Measurements from ENCODE around the gene MYF5. TPM values are rescaled to one million over a fixed set of nuclear protein-coding genes. Genes with fewer than 3 reads are reported as not detected.
A peak's percentile ranks its signal among the peaks of the same experiment; 100 is the strongest.

The MYF5 gene
- total and polyA plus RNA-seq, 8 donors, result not detected

- intact Hi-C loops (cut with DNase I), result no loop called here
- TF ChIP-seq, protein P1, sequence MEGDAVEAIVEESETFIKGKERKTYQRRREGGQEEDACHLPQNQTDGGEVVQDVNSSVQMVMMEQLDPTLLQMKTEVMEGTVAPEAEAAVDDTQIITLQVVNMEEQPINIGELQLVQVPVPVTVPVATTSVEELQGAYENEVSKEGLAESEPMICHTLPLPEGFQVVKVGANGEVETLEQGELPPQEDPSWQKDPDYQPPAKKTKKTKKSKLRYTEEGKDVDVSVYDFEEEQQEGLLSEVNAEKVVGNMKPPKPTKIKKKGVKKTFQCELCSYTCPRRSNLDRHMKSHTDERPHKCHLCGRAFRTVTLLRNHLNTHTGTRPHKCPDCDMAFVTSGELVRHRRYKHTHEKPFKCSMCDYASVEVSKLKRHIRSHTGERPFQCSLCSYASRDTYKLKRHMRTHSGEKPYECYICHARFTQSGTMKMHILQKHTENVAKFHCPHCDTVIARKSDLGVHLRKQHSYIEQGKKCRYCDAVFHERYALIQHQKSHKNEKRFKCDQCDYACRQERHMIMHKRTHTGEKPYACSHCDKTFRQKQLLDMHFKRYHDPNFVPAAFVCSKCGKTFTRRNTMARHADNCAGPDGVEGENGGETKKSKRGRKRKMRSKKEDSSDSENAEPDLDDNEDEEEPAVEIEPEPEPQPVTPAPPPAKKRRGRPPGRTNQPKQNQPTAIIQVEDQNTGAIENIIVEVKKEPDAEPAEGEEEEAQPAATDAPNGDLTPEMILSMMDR (IDR thresholded peaks at IDR 0.05), result no peak
Observed at GRCh38 chr12:80710727-80711449, 5.8 kb upstream of the MYF5 start.

GRCh38 chr12:80711866-80712265 lies 4.8 kb upstream of the MYF5 start:
- Histone ChIP-seq H3K4me3 (no peak overlapping the region), H3K36me3 (no peaks in the 10 kb centered on the region), H3K27me3 (peaks cover 11 to 87% of the 10 kb centered on the region in 2 donors), H3K27ac (no peak overlapping the region), H3K9me3 (no peaks in the 10 kb centered on the region), H3K4me1 (no peaks in the 10 kb centered on the region)
- DNase-seq, result no peak
- ATAC-seq, result no peak
- intact Hi-C loops (cut with DNase I), result no loop called here
- TF ChIP-seq, protein P1 (IDR thresholded peaks at IDR 0.05), result no peak

More at GRCh38 chr12:80710727-80711449, 5.8 kb upstream of the MYF5 start:
- peaks cover 11 to 84% of the 10 kb centered on the region in 2 donors for H3K27me3 ChIP-seq
- H3K9me3 ChIP-seq, result no peaks in the 10 kb centered on the region
- H3K36me3 ChIP-seq, result no peaks in the 10 kb centered on the region
- H3K4me3 ChIP-seq, result no peak overlapping the region
- ATAC-seq, result no peak
- H3K27ac ChIP-seq, result no peak overlapping the region
- DNase-seq, result no peak
- H3K4me1 ChIP-seq, result no peaks in the 10 kb centered on the region

DNA sequence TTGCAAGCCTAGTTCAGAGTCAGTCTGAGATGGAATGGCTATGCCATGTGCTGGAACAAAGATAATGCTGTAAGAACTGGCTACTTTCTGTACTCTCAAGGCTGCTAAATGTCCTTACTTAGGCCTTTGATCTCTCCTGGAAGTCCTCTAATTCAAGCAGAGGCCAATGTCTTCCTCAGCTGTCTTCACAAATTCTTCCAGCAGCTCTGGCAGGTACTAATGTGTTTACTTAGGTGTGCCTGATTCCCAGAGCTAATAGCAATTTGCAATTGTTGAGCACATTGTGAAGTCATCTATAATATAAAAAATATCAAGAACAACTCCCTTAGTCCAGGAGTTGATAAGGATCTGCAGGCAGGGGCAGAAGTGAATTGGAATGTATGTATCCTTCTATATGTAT lies 3.8 kb upstream of the MYF5 start:
- Histone ChIP-seq H3K4me3 (no peak overlapping the region), H3K36me3 (no peaks in the 10 kb centered on the region), H3K27me3 (peaks cover 11 to 87% of the 10 kb centered on the region in 2 donors), H3K27ac (no peak overlapping the region), H3K9me3 (no peaks in the 10 kb centered on the region), H3K4me1 (no peaks in the 10 kb centered on the region)
- DNase-seq, result no peak
- TF ChIP-seq, protein P1 (IDR thresholded peaks at IDR 0.05), result no peak
- intact Hi-C loops (cut with DNase I), result no loop called here
- ATAC-seq, result no peak

GRCh38 chr12:80713419-80713818 lies 3.3 kb upstream of the MYF5 start:
- Histone ChIP-seq H3K9me3 (no peaks in the 10 kb centered on the region), H3K27ac (no peak overlapping the region), H3K4me1 (no peaks in the 10 kb centered on the region), H3K27me3 (peaks cover 7 to 81% of the 10 kb centered on the region in 2 donors), H3K4me3 (no peak overlapping the region), H3K36me3 (no peaks in the 10 kb centered on the region)
- TF ChIP-seq, protein P1 (IDR thresholded peaks at IDR 0.05), result no peak
- intact Hi-C loops (cut with DNase I), result no loop called here
- DNase-seq, result no peak
- ATAC-seq, result no peak

- Histone ChIP-seq H3K4me3 (no peak overlapping the region), H3K4me1 (no peaks in the 10 kb centered on the region), H3K9me3 (no peaks in the 10 kb centered on the region), H3K36me3 (no peaks in the 10 kb centered on the region), H3K27me3 (peaks cover under 1 to 75% of the 10 kb centered on the region in 2 donors), H3K27ac (no peak overlapping the region)
- intact Hi-C loops (cut with DNase I), result no loop called here
- no peak for ATAC-seq
- TF ChIP-seq, protein P1 (IDR thresholded peaks at IDR 0.05), result no peak
- DNase-seq, result peak in 1 of 4 donors; percentile 39
Observed at GRCh38 chr12:80714055-80714454, 2.7 kb upstream of the MYF5 start.
